Skin epidermis (tissue), 12 donors: ENCODE data around the gene ATRIP.
A peak's percentile ranks its signal among the peaks of the same experiment; 100 is the strongest.

ENCODE experiments used
- H3K27ac ChIP-seq, 21 experiments: fragments of 200-600 bp; sonication (generic) in 11 of 21; one replicate each; pipeline ENCODE4 v1.5.0; 2020; ENCODE audit warnings: mild to moderate bottlenecking in 3 of 21, inconsistent platforms in 2 of 21, moderate library complexity in 2 of 21
- H3K4me3 ChIP-seq, 7 experiments: fragments of 200-600 bp; sonication (generic) in 2 of 7; one replicate each; pipeline ENCODE4 v1.5.0; 2020; ENCODE audit warnings: inconsistent platforms in 2 of 7, mild to moderate bottlenecking in 2 of 7, moderate library complexity in 1 of 7

ATRIP gene

GRCh38 chr3:48432411-48433371 lies 13.8 kb upstream of the ATRIP start:
- Histone ChIP-seq H3K4me3 (no peak overlapping the region), H3K27ac (peak overlapping the region in 20 of 21 experiments; percentile 22 to 98 (median 90))

- H3K27ac ChIP-seq: peak overlapping the region in 20 of 21 experiments; percentile 6 to 98 (median 86)
- H3K4me3 ChIP-seq: peak overlapping the region in 1 of 7 experiments; percentile 18
Observed at GRCh38 chr3:48433472-48434118, 12.9 kb upstream of the ATRIP start.

- no peak overlapping the region for H3K4me3 ChIP-seq
- H3K27ac ChIP-seq: peak overlapping the region in 15 of 21 experiments; percentile 8 to 98 (median 82)
Observed at GRCh38 chr3:48434591-48435222, 11.8 kb upstream of the ATRIP start.

- H3K27ac ChIP-seq: peak overlapping the region in 15 of 21 experiments; percentile 8 to 98 (median 81)
Observed at GRCh38 chr3:48435223-48435595, 11.3 kb upstream of the ATRIP start.

DNA sequence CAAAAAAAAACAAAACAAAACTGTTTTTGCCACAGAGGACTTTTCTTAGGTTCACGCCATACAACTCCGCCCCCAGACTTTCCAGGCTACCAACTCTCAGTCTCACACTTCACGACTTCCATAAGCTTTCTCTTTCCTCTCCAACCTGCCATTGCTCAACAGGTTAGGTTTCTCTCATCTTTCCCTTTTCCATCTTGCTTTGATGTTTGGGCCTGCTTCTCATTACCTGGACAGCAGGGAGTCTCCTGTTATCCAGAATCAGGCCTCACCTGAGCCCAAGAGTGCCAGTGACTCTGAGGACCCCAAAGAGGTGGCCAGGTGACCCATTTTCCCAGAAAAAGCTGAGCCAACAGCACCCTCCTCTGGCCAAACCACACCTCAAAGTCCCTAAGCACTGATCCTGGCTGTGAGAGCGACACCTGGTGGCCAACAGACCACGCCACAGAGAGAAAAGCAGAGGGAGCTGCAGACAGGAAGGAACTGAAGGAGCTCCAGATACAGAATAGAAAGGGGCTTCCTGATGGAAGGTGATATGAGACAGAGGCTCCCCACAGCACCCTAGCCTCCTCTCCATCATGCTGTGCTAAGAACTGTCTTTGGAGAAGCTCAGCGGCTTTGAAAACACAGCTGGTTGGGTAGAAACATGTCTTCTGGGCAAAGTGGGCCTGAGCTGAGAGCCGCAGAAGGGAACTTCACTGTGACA lies 10.6 kb upstream of the ATRIP start:
- Histone ChIP-seq H3K4me3 (no peak overlapping the region), H3K27ac (peak overlapping the region in 15 of 21 experiments; percentile 11 to 98 (median 76))

More at GRCh38 chr3:48435223-48435595, 11.3 kb upstream of the ATRIP start:
- H3K4me3 ChIP-seq: no peak overlapping the region

DNA sequence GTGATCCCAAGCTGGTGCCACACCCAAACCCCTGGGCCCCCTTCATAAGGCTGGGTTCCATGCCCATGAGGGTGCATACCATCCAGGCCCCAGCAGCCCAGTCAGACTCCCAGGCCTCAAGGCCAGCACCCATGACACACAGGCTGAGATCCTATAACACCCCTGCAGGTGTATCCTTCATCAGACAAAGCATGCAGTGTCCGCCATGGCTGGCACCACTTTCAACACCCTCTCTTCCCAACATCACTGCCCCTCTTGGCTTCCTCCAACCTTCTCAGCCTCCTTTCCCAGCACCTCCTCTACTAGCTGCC lies 10.1 kb upstream of the ATRIP start:
- peak overlapping the region in 4 of 21 experiments; percentile 11 to 45 (median 32) for H3K27ac ChIP-seq
- no peak overlapping the region for H3K4me3 ChIP-seq

GRCh38 chr3:48436855-48437254 lies 9.7 kb upstream of the ATRIP start:
- peak overlapping the region in 3 of 21 experiments; percentile 25 to 45 (median 38) for H3K27ac ChIP-seq
- no peak overlapping the region for H3K4me3 ChIP-seq

DNA sequence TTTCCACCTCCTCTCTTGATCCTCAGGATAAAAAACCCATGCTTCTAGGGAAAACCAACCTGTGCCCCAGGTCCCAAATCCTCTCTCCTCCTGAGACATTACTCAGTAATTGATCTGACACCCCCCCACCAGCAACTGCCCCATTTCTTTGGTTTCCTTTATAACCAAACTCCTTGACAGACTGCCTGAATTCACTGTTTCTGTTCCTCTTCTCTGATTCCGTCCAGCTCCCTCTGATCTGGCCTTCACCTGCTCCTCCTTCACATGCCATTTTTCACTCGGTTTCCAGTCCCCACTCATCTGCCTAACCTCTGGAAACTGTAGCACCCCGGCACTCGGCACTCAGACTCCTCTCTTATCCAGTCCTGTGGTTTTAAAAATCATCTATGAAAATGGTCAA lies 8.7 kb upstream of the ATRIP start:
- no peak overlapping the region for H3K4me3 ChIP-seq
- H3K27ac ChIP-seq: no peak overlapping the region

- Histone ChIP-seq H3K4me3 (peak within 1 kb of the TSS; percentile 74 to 89 (median 80)), H3K27ac (peak within 1 kb of the TSS; percentile 88 to 97 (median 93))
Observed at GRCh38 chr3:48439820-48440589, 6.5 kb upstream of the ATRIP start, which contains the start of the genes CCDC51 and TMA7. TSS of gene CCDC51 (minus strand) at chr3:48440119. CDS start at chr3:48435128, 4,991 bp downstream. TSS of gene TMA7 (plus strand) at chr3:48440257. CDS start at chr3:48440297, 40 bp downstream.

DNA sequence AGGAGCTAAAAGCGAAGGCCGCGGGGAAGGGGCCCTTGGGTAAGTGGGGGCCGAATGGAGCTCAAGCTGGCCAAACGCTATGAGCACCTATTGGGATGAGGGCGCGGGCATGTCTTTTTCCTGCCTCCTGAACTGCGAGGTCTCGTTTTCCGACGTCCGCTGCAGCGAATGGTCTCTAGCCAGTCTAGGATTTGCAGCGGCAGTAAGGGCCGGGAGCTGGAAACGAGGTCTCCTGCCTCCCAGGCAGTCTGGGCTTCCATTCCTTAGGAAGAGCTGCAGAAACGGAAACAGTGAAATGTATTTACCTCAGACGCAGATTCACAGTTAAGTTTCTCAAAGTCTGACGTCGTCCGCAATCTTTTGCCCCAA lies 6.0 kb upstream of the ATRIP start:
- Histone ChIP-seq H3K4me3 (peak overlapping the region; percentile 74 to 89 (median 80)), H3K27ac (peak overlapping the region; percentile 88 to 97 (median 93))

DNA sequence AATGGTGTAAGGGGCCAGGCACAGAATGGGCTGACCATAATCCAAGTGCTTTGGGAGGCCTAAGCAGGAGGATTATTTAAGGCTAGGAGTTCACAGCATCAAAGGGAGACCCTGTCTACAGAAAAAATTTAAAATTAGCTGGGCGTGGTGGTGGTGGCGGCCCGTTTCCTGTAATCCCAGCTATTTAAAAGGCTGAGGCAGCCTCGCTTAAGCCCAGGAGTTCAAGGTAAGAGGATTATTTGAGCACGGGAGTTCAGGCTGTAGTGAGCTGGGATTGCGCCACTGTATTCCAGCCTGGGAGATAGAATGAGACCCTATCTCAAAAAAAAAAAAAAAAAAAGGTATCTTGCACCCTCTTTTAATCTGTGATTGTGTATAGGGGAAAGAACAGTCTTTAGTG lies 4.6 kb upstream of the ATRIP start:
- Histone ChIP-seq H3K4me3 (peak overlapping the region in 1 of 7 experiments; percentile 88), H3K27ac (peak overlapping the region in 1 of 21 experiments; percentile 88)

- no peak overlapping the region for H3K4me3 ChIP-seq
- H3K27ac ChIP-seq: peak overlapping the region in 2 of 21 experiments; percentile 92 to 98
Observed at GRCh38 chr3:48445277-48445882, 1.2 kb upstream of the ATRIP start.

- Histone ChIP-seq H3K27ac (peak overlapping the region in 20 of 21 experiments; percentile 49 to 98 (median 89)), H3K4me3 (peak overlapping the region; percentile 58 to 93 (median 79))
Observed at GRCh38 chr3:48446043-48446424, 503 bp upstream of the ATRIP start.

DNA sequence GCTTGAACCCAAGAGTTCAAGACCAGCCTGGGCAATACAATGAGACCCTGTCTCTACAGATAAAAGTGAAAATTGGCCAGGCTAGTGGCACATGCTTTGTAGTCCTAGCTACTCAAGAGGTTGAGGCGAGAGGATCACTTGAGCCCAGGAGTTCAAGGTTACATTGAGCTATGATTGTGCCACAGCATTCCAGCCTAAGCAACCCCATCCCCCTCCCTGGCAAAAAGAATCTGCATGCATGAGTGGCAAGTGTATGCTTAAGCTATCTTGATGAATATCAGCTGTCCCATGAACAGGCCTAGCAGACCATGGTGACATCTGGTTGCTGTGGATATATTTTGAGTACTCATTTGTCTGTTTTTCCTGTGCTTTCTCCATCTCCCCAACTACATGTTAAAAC lies 4.7 kb downstream of the ATRIP start:
- no peak overlapping the region for H3K27ac ChIP-seq
- no peak overlapping the region for H3K4me3 ChIP-seq

GRCh38 chr3:48456456-48456855 lies 9.9 kb downstream of the ATRIP start:
- Histone ChIP-seq H3K4me3 (no peak overlapping the region), H3K27ac (no peak overlapping the region)

- H3K4me3 ChIP-seq: no peak overlapping the region
- no peak overlapping the region for H3K27ac ChIP-seq
Observed at GRCh38 chr3:48459331-48459730, 12.8 kb downstream of the ATRIP start.

- no peak overlapping the region for H3K4me3 ChIP-seq
- no peak overlapping the region for H3K27ac ChIP-seq
Observed at GRCh38 chr3:48459773-48460516, 13.4 kb downstream of the ATRIP start.

DNA sequence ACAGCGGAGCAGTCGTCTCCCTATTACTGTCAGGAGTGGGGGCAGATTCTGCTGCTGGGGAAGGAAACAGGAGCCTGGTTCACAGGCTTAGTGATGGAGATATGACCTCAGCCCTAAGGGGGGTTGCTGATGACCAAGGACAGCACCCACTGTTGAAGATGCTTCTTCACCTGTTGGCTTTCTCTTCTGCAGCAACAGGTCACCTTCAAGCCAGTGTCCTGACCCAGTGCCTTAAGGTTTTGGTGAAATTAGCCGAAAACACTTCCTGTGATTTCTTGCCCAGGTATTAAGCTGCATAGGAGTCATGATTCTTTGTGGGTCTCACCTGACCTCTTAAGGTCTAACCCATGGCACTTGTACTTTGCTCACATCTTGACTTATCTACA lies 14.0 kb downstream of the ATRIP start:
- Histone ChIP-seq H3K27ac (no peak overlapping the region), H3K4me3 (no peak overlapping the region)
